Tibial artery (tissue), 4 donors: ENCODE data around the gene PCTP.
A peak's percentile ranks its signal among the peaks of the same experiment; 100 is the strongest.

Source experiments
- DNase-seq, 2 donors: peaks; one replicate each; pipeline ENCODE4 v3.0.0-alpha.2; 2019
- H3K27ac ChIP-seq, 2 donors: fragments of 200-600 bp; sonication (generic) in 1 of 2; 1 replicate in 1 of 2; 2 replicates in 1 of 2; pipeline ENCODE4 v1.5.1; 2018 to 2019; ENCODE audit warnings: mild to moderate bottlenecking in 1 of 2
- H3K27me3 ChIP-seq, 2 donors: fragments of 200-600 bp; sonication (generic) in 1 of 2; one replicate each; pipeline versions ENCODE4 v1.5.1 to v1.6.0; 2016 to 2019
- H3K36me3 ChIP-seq, 3 donors: fragments of 200-600 bp; sonication (generic) in 2 of 3; one replicate each; pipeline ENCODE4 v1.5.1; 2016 to 2019; ENCODE audit warnings: mild to moderate bottlenecking in 2 of 3
- H3K4me1 ChIP-seq, 4 donors: fragments of 200-600 bp; sonication (generic) in 2 of 4; 1 replicate in 3 of 4; 2 replicates in 1 of 4; pipeline ENCODE4 v1.5.1; 2016 to 2019
- H3K4me3 ChIP-seq, 2 donors: fragments of 200-600 bp; sonication (generic) in 1 of 2; 1 replicate in 1 of 2; 2 replicates in 1 of 2; pipeline ENCODE4 v1.5.1; 2018 to 2019; ENCODE audit warnings: mild to moderate bottlenecking in 2 of 2
- H3K9me3 ChIP-seq, 3 donors: fragments of 200-600 bp; sonication (generic) in 1 of 3; one replicate each; pipeline ENCODE4 v1.5.1; 2016 to 2019
- intact Hi-C: fragments of 100-400 bp; cut with DNase I; formaldehyde crosslinking; loops from one replicate; pipeline ENCODE4 v1.15.0; 2023; ENCODE audit warnings: low total_unique reads
- TF ChIP-seq, protein P1 (sequence below), 2 experiments: fragments of 200-600 bp in 1 of 2; fragments of 450-650 bp in 1 of 2; IDR thresholded peaks; one replicate each; pipeline ENCODE4 v1.5.1; 2017 to 2019; ENCODE audit warnings: antibody characterized with exemption in 2 of 2, mild to moderate bottlenecking in 1 of 2, moderate library complexity in 1 of 2

Gene PCTP

GRCh38 chr17:55731586-55732250, 19.1 kb upstream of the PCTP start:
- DNase-seq, result peak; percentile 83 to 84

DNA sequence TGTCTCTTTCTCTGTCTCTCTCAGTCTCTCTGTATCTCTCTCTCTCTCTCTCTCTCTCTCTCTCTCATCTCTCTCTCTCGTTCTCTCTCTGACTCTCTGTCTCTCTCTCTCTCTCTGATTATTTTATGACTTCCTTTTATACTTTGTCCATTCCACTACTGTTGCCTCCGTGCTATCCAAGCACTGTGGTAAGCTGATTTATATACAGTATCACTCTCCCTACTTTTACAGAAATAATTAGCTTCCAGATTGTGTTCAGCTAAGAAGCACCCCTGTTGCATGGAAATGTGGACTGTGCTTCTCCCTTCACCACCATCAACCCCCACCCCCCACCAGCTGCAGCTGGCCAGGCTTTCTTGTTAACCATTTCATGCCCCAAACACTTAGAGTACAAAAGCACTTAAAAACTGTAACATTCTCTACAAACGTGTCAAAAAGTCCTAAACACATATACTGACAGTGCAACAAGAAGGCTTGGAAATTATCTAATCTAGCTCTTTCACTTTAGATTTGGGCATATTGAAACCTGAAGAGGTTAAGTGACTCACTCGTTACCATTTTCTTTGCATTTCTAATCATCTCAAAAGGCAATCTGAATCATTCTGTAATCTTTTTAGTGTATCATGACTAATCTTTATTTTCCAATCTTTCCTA, 16.6 kb upstream of the PCTP start:
- Histone ChIP-seq H3K36me3 (no peaks in the 10 kb centered on the region), H3K27ac (no peak overlapping the region), H3K4me1 (peaks cover 0 to 39% (median 10%) of the 10 kb centered on the region in 4 donors), H3K4me3 (no peak overlapping the region), H3K9me3 (no peaks in the 10 kb centered on the region), H3K27me3 (no peaks in the 10 kb centered on the region)
- no peak for DNase-seq
- intact Hi-C loops, result no loop called here
- TF ChIP-seq, protein P1, sequence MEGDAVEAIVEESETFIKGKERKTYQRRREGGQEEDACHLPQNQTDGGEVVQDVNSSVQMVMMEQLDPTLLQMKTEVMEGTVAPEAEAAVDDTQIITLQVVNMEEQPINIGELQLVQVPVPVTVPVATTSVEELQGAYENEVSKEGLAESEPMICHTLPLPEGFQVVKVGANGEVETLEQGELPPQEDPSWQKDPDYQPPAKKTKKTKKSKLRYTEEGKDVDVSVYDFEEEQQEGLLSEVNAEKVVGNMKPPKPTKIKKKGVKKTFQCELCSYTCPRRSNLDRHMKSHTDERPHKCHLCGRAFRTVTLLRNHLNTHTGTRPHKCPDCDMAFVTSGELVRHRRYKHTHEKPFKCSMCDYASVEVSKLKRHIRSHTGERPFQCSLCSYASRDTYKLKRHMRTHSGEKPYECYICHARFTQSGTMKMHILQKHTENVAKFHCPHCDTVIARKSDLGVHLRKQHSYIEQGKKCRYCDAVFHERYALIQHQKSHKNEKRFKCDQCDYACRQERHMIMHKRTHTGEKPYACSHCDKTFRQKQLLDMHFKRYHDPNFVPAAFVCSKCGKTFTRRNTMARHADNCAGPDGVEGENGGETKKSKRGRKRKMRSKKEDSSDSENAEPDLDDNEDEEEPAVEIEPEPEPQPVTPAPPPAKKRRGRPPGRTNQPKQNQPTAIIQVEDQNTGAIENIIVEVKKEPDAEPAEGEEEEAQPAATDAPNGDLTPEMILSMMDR (IDR thresholded peaks at IDR 0.05), result no peak

More at GRCh38 chr17:55731586-55732250, 19.1 kb upstream of the PCTP start:
- TF ChIP-seq, protein P1 (IDR thresholded peaks at IDR 0.05), result no peak
- intact Hi-C loops, result no loop called here
- no peaks in the 10 kb centered on the region for H3K27me3 ChIP-seq
- H3K4me1 ChIP-seq, result peaks cover 0 to 56% (median 15%) of the 10 kb centered on the region in 4 donors
- no peaks in the 10 kb centered on the region for H3K9me3 ChIP-seq
- no peaks in the 10 kb centered on the region for H3K36me3 ChIP-seq
- peak overlapping the region; percentile 57 for H3K27ac ChIP-seq
- peak overlapping the region in 1 of 2 donors; percentile 32 for H3K4me3 ChIP-seq

- Histone ChIP-seq H3K4me1 (peaks cover 0 to 26% (median 10%) of the 10 kb centered on the region in 4 donors), H3K27ac (no peak overlapping the region), H3K36me3 (no peaks in the 10 kb centered on the region), H3K4me3 (no peak overlapping the region), H3K27me3 (no peaks in the 10 kb centered on the region), H3K9me3 (no peaks in the 10 kb centered on the region)
- intact Hi-C loops, result no loop called here
- DNase-seq, result peak in 1 of 2 donors; percentile 54
- TF ChIP-seq, protein P1 (IDR thresholded peaks at IDR 0.05), result peak; percentile 62 to 66
Measured at GRCh38 chr17:55735731-55736405, 15.0 kb upstream of the PCTP start.

GRCh38 chr17:55737976-55738501, 12.8 kb upstream of the PCTP start:
- H3K4me3 ChIP-seq, result no peak overlapping the region
- intact Hi-C loops, result no loop called here
- peaks cover 0 to 4% (median 1%) of the 10 kb centered on the region in 4 donors for H3K4me1 ChIP-seq
- TF ChIP-seq, protein P1 (IDR thresholded peaks at IDR 0.05), result no peak
- DNase-seq, result no peak
- no peaks in the 10 kb centered on the region for H3K9me3 ChIP-seq
- H3K27ac ChIP-seq, result no peak overlapping the region
- no peaks in the 10 kb centered on the region for H3K36me3 ChIP-seq
- H3K27me3 ChIP-seq, result no peaks in the 10 kb centered on the region

GRCh38 chr17:55740511-55741355, 10.1 kb upstream of the PCTP start:
- H3K27ac ChIP-seq, result no peak overlapping the region
- H3K9me3 ChIP-seq, result no peaks in the 10 kb centered on the region
- H3K4me1 ChIP-seq, result no peaks in the 10 kb centered on the region
- intact Hi-C loops, result no loop called here
- no peaks in the 10 kb centered on the region for H3K36me3 ChIP-seq
- no peak for DNase-seq
- no peak overlapping the region for H3K4me3 ChIP-seq
- H3K27me3 ChIP-seq, result no peaks in the 10 kb centered on the region
- TF ChIP-seq, protein P1 (IDR thresholded peaks at IDR 0.05), result no peak
